Central memory CD8-positive, alpha-beta T cell (primary cell): ENCODE results near the gene FDX1.

Experiments
- ATAC-seq: fragments of 150-1000 bp; cut with Tn5 transposase; replicated peaks from 2 replicates; pipeline ENCODE4 v1.10.0; 2022; ENCODE audit warnings: mild to moderate bottlenecking, moderate FRiP score, moderate number of reproducible peaks; ENCODE audit not compliant: poor library complexity, severe bottlenecking; ENCODE audit errors: extremely low read depth
- DNase-seq, 2 donors: peaks; one replicate each; pipeline ENCODE4 v3.0.0; 2021; ENCODE audit warnings: low spot score in 2 of 2
- H3K27ac Mint-ChIP-seq: one replicate; pipeline ENCODE4 v1.8.0; 2022; ENCODE audit warnings: low read depth, mild to moderate bottlenecking, moderate library complexity, mixed read lengths
- H3K27me3 Mint-ChIP-seq: one replicate; pipeline ENCODE4 v1.8.0; 2022; ENCODE audit warnings: mixed read lengths
- H3K36me3 Mint-ChIP-seq: one replicate; pipeline ENCODE4 v1.8.0; 2022; ENCODE audit warnings: mild to moderate bottlenecking, moderate library complexity, mixed read lengths; ENCODE audit not compliant: insufficient read depth
- H3K4me1 Mint-ChIP-seq: one replicate; pipeline ENCODE4 v1.8.0; 2022; ENCODE audit warnings: mixed read lengths
- H3K4me3 Mint-ChIP-seq: one replicate; pipeline ENCODE4 v1.8.0; 2022; ENCODE audit warnings: mild to moderate bottlenecking, moderate library complexity, mixed read lengths
- H3K9me3 Mint-ChIP-seq: one replicate; pipeline ENCODE4 v1.8.0; 2022; ENCODE audit warnings: mixed read lengths

The FDX1 gene

GRCh38 chr11:110479108-110480101, 49.7 kb downstream of the FDX1 start:
- H3K4me1 Mint-ChIP-seq, result peaks cover 14% of the 10 kb centered on the region
- no peaks in the 10 kb centered on the region for H3K36me3 Mint-ChIP-seq
- no peaks in the 10 kb centered on the region for H3K9me3 Mint-ChIP-seq
- no peak overlapping the region for H3K4me3 Mint-ChIP-seq
- DNase-seq (no peak), ATAC-seq (no peak)
- no peak overlapping the region for H3K27ac Mint-ChIP-seq
- H3K27me3 Mint-ChIP-seq, result no peaks in the 10 kb centered on the region

GRCh38 chr11:110481523-110481922, 51.8 kb downstream of the FDX1 start:
- ATAC-seq (no peak), DNase-seq (no peak)
- Mint-ChIP-seq H3K27me3 (no peaks in the 10 kb centered on the region), H3K27ac (no peak overlapping the region), H3K36me3 (no peaks in the 10 kb centered on the region), H3K4me3 (no peak overlapping the region), H3K4me1 (peaks cover 11% of the 10 kb centered on the region), H3K9me3 (no peaks in the 10 kb centered on the region)

- Mint-ChIP-seq H3K27ac (no peak overlapping the region), H3K27me3 (no peaks in the 10 kb centered on the region), H3K4me3 (no peak overlapping the region), H3K4me1 (no peaks in the 10 kb centered on the region), H3K9me3 (no peaks in the 10 kb centered on the region), H3K36me3 (no peaks in the 10 kb centered on the region)
- DNase-seq, result no peak
- ATAC-seq, result no peak
These were observed 56.4 kb downstream of the FDX1 start for GRCh38 chr11:110486156-110486555.

- no peaks in the 10 kb centered on the region for H3K9me3 Mint-ChIP-seq
- H3K27me3 Mint-ChIP-seq, result no peaks in the 10 kb centered on the region
- H3K4me3 Mint-ChIP-seq, result no peak overlapping the region
- no peak overlapping the region for H3K27ac Mint-ChIP-seq
- DNase-seq (no peak), ATAC-seq (no peak)
- no peaks in the 10 kb centered on the region for H3K4me1 Mint-ChIP-seq
- H3K36me3 Mint-ChIP-seq, result no peaks in the 10 kb centered on the region
These were observed 58.7 kb downstream of the FDX1 start for GRCh38 chr11:110488446-110488845.

GRCh38 chr11:110490886-110491285, 61.1 kb downstream of the FDX1 start:
- Mint-ChIP-seq H3K27ac (no peak overlapping the region), H3K4me3 (no peak overlapping the region), H3K27me3 (no peaks in the 10 kb centered on the region), H3K4me1 (no peaks in the 10 kb centered on the region), H3K9me3 (no peaks in the 10 kb centered on the region), H3K36me3 (no peaks in the 10 kb centered on the region)
- no peak for ATAC-seq
- no peak for DNase-seq

- DNase-seq, result no peak
- H3K36me3 Mint-ChIP-seq, result no peaks in the 10 kb centered on the region
- no peaks in the 10 kb centered on the region for H3K4me1 Mint-ChIP-seq
- H3K9me3 Mint-ChIP-seq, result no peaks in the 10 kb centered on the region
- ATAC-seq, result no peak
- no peak overlapping the region for H3K27ac Mint-ChIP-seq
- H3K27me3 Mint-ChIP-seq, result no peaks in the 10 kb centered on the region
- no peak overlapping the region for H3K4me3 Mint-ChIP-seq
These were observed 62.0 kb downstream of the FDX1 start for GRCh38 chr11:110491577-110492320.

GRCh38 chr11:110492321-110492685, 62.6 kb downstream of the FDX1 start:
- H3K9me3 Mint-ChIP-seq, result no peaks in the 10 kb centered on the region
- ATAC-seq (no peak), DNase-seq (no peak)
- no peaks in the 10 kb centered on the region for H3K4me1 Mint-ChIP-seq
- no peaks in the 10 kb centered on the region for H3K36me3 Mint-ChIP-seq
- no peak overlapping the region for H3K27ac Mint-ChIP-seq
- H3K4me3 Mint-ChIP-seq, result no peak overlapping the region
- H3K27me3 Mint-ChIP-seq, result no peaks in the 10 kb centered on the region

GRCh38 chr11:110493346-110493745, 63.6 kb downstream of the FDX1 start:
- no peak overlapping the region for H3K4me3 Mint-ChIP-seq
- H3K9me3 Mint-ChIP-seq, result no peaks in the 10 kb centered on the region
- H3K27ac Mint-ChIP-seq, result no peak overlapping the region
- no peak for DNase-seq
- H3K4me1 Mint-ChIP-seq, result no peaks in the 10 kb centered on the region
- no peak for ATAC-seq
- no peaks in the 10 kb centered on the region for H3K27me3 Mint-ChIP-seq
- H3K36me3 Mint-ChIP-seq, result no peaks in the 10 kb centered on the region

GRCh38 chr11:110497231-110497978, 67.7 kb downstream of the FDX1 start:
- Mint-ChIP-seq H3K27me3 (no peaks in the 10 kb centered on the region), H3K27ac (no peak overlapping the region), H3K4me3 (no peak overlapping the region), H3K4me1 (no peaks in the 10 kb centered on the region), H3K36me3 (no peaks in the 10 kb centered on the region), H3K9me3 (no peaks in the 10 kb centered on the region)
- DNase-seq (no peak), ATAC-seq (no peak)

- Mint-ChIP-seq H3K4me1 (no peaks in the 10 kb centered on the region), H3K9me3 (no peaks in the 10 kb centered on the region), H3K27ac (no peak overlapping the region), H3K27me3 (no peaks in the 10 kb centered on the region), H3K4me3 (no peak overlapping the region), H3K36me3 (no peaks in the 10 kb centered on the region)
- ATAC-seq (no peak), DNase-seq (no peak)
These were observed 71.7 kb downstream of the FDX1 start for GRCh38 chr11:110501428-110501827.

- Mint-ChIP-seq H3K4me1 (no peaks in the 10 kb centered on the region), H3K27me3 (no peaks in the 10 kb centered on the region), H3K9me3 (no peaks in the 10 kb centered on the region), H3K27ac (no peak overlapping the region), H3K4me3 (no peak overlapping the region), H3K36me3 (no peaks in the 10 kb centered on the region)
- ATAC-seq (no peak), DNase-seq (no peak)
These were observed 76.0 kb downstream of the FDX1 start for GRCh38 chr11:110505528-110506284.

- no peaks in the 10 kb centered on the region for H3K4me1 Mint-ChIP-seq
- H3K4me3 Mint-ChIP-seq, result no peak overlapping the region
- H3K36me3 Mint-ChIP-seq, result no peaks in the 10 kb centered on the region
- no peak overlapping the region for H3K27ac Mint-ChIP-seq
- ATAC-seq (no peak), DNase-seq (no peak)
- H3K27me3 Mint-ChIP-seq, result no peaks in the 10 kb centered on the region
- H3K9me3 Mint-ChIP-seq, result no peaks in the 10 kb centered on the region
These were observed 77.6 kb downstream of the FDX1 start for GRCh38 chr11:110507328-110507727.
